ENCODE results near the gene PTCH1.

Gene PTCH1

DNA sequence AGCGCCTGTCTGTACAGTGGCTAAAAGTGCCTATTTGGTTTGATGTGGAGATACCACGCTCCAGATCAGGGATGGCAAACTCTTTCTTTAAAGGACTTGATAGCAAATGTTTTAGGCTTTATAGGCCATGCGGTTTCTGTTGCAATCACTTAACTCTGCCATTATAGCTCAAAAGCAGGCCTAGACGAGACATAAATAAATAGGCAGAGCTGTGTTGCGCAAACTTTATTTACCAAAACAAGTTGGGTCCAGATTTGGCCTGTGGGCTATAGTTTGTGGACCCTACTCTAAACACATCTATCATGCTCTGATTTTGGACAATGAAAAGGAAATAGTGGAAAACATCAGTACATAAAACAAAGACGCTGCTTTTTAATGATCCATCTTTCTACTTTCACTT is 79.2 kb downstream of the PTCH1 start:
- DNase-seq: no peak

DNA sequence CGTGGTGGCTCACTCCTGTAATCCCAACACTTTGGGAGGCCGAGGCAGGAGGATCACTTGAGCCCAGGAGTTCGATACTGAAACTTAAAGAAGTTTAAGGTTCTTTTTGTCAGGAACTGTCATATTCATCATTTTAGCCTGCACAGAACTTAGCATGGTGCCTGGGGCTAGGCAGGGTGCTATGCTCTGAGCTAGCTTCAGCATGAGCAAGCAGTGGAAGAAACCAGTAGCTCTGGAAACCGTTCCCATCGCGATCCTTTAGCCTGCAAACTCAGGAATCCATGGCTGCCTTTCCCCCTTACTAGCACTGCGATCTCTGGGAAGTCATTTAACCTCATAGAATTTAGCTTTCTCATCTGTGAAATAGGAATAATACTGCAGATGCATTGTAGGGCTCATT is 80.4 kb downstream of the PTCH1 start:
- DNase-seq: no peak

DNA sequence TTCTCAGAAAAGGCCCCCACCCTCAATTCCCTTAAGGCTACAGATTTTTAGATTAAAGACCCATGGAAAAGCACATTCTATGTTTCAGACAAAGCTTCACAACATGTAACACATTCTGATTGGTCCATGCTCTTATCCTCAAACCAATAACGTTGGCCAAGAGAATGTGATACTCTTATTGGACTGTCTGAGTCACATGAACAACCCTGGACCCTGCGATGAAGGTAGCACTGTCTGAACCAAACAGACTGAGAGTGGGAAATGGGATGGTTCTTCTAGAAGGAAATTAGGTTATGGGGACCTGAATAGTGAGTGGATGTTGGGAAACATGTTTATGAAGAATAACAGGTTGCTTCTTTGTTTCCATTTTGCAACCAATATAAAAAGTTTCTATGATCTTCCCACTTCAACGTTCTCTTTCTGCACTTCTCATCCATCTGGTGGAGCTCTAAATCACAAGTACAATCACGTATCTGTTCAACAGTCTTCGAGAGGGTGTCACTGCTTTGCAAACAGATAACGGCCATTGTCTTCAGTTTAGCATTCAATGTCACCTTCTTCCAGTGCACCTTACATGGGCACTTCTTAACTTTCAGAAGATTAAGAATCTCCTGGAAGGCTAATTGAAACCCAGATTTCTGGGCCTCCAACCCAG is 81.6 kb downstream of the PTCH1 start:
- DNase-seq: no peak

DNA sequence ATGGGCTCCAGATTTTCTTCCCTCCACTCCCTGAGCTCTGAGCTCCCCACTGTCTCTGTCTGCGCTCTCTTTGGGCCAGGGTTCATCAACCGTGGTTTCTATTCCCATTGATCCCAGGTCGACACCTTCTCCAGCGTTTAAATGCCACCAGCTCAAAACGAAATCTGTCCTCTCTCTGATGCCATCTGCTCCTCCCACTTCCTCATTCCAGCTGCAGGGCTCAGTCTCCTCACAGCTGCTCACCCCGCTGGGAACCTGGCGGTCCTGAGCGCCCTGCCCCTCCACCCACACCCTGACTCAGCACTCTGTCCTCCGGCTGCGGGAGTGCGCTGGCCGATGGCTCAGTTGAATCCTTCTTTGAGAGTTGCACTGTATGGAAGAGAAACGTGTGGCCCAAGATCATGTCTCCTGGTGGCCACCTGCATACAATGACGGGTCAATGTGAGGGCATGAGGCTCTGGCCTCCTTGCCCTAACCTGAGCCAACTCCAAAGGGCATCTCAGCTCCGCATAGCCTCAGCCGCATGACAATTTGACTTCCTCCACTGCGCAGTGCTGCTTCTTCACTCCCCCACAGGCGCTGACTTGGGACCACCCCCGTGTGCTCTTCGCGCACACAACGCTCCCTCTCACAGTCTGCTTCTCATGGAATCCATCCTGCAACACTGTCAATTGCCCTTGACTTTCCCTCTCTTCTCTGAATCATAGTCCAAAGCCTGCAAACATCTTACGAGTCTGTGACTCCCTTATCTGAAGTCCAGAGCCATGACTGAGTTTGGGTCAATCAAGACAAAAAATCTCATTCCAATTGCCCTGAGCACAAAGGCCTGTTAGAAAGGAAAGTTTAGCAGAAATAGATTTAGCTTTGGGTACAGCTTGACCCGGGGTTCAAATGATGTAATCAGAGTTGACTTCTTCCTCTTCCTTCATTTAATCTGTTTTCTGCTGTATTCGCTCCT is 82.4 kb downstream of the PTCH1 start:
- no peak for DNase-seq

DNA sequence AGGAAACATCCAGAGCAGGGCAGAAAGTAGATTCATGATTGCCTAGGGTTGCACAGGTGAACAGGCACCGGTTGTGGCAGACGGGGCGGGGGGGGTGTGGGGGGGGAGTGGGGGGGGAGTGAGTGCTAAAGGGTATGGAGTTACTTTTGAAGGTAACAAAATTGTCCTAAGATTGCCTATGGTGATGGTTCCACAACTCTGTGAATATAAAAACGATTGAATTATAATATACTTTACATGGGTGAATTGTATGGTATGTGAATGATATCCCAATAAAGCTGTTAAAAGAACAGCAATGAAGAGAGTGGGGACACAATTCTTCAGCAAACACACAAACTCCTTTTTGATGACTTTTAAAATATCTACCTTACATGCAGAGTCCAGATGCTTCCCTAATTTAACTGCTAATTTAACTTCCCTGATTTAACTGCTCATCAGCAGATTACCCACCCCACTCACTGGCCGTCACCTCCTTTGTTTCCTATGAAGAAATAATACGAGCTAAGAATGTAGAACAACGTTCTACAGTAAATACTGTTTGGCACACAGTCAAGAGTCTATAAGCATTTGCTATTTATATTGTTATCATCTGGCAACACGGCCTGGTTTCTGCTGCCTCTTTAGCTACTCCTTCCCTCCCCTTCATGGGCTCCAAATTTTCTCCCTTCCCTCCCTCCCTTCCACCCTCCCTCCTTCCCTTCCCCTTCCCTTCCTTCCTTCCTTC is 83.5 kb downstream of the PTCH1 start:
- no peak for DNase-seq

DNA sequence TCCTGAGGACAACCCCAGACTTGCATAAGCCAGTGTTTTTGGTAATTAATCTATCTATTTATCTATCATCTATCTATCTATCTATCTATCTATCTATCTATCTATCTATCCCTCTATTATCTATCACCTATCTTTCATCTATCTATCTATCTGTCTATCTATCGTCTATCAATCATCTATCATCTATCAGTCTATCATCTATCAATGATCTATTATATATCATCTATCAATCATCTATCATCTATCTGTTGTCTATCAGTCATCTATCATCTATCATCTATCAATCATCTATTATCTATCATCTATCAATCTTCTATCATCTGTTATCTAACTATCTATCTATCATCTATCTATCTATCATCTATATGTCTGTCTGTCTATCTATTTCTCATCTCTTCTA is 85.5 kb downstream of the PTCH1 start:
- no peak for DNase-seq

DNA sequence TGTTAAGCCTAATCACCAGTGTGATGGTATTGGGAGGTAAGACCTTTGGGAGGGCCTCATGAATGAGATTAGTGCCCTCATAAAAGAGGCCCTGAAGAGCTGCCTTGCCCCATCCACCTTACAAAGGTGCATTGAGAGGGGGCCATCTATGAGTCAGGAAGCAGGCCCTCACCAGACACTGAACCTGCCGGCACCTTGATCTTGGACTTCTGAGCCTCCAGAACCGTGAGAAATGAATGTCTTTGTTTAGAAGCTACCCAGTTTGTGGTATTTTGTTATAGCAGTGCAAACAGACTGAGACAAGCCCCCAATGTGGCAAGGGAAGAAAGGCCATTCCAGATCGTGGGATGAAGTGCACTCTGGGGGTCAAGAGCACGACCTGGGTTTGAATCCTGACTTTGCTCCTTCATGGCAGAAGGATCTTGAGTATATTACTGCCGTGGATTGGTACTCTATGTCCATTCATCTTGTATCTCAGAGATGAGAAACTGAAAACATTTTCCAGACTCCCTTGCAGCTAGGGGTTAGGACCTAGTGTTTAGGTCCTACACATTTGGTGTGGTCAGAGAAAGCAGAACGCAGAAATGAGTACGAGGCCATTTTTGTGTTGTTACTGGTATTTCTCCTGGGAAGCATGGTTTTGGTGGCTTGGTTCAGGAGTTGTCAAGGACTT is 86.7 kb downstream of the PTCH1 start:
- no peak for DNase-seq

DNA sequence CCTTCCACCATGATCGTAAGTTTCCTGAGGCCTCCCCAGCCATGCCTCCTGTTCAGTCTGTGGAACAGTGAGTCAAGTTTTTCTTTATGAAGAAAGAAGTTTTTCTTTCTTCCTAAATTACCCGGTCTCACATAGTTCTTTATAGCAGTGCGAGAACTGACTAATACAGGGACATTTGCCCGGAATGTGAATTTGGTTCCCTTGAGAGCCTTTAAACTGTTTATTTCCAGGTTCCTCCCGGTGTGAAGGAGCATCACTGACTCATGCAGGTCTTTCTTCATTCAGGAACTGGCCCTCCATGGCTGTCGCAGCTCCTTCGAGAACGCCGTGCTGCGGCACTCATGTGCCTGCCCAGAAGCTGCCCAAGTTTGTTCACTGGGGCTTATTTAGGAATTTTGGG is 87.7 kb downstream of the PTCH1 start:
- no peak for DNase-seq

DNA sequence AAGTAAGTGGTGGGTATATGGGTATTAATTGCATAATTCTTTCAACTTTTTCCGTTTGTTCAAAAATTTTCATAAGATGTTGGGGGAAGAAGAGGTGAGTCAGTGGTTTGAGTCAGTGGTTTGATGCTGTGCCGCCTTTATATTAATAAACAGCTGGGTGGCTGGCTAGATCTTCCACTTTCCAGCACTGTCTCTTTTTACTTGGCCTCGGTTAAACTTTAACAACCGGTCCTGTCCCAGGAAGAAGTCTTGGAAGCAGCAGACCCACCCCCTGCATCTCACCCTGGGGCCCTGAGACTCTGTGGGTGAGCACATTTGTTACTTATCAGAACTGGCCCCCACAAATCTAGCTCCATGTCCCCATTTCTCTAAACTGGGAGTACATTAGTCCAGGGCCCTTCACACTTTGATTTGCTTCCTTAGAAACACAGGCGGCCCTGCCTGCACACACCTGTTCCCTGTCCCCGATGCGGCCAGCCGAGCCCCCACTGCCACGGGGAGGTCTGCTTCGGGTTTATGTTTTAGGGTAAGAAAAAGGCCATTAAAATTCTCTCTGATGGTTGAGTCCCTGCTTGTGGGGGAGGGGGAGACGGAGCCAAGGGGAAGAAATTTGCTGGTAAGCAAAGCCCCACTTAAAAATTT is 90.7 kb downstream of the PTCH1 start:
- DNase-seq: no peak

DNA sequence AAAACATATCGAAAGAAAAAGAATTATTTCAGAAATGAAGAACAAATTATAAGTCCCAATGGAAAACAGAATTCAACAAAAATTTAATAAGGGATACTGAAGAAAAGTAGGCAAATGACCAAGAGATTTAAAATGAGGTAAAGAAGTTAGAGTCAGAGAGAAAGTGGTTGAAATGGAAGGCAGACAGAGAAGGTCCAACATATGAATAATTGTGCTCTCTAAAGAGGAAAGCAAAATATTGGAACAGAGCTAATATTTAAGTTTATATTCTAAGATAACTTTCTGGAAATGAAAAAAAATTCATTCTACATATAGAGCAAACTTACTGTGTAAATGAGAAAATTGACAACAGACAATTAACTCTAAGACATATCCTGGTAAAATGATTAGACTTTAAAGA is 94.1 kb downstream of the PTCH1 start:
- no peak for DNase-seq

DNA sequence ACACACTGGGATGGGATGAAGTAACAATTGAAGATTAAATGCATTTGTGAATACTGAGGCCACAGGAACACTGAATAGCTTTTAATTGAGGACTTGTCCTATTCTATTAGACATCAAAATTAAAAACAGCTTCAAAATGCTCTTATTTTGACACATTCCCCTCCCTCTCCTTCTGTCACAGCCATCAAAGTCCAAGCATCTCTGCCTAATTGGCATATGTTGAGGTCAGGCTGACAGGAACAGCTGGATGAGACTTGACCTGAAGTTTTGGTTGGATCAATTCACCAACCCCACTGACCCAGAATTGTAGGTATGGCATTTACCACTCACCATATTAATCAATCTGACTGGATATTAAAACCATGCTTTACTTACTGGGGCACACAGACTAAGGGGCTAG is 96.3 kb downstream of the PTCH1 start:
- DNase-seq: no peak

DNA sequence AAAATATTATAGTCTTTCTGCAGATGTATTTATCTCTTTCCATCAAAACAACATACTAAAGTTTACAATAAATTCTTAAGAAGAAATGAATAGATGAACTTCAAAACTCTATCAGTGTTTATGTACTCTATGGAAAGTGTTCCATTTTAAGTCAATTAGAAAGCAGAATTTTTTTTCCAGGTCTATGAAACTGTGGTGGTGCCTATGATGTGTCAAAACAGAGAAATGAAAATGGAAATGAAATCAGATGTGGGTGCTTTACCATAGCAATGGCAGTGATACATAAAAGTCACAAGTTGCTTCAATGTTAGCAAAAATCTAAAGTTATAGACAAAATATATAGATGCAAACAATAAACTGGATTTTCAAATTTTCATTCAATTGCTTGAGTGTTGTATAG is 97.3 kb downstream of the PTCH1 start:
- no peak for DNase-seq

DNA sequence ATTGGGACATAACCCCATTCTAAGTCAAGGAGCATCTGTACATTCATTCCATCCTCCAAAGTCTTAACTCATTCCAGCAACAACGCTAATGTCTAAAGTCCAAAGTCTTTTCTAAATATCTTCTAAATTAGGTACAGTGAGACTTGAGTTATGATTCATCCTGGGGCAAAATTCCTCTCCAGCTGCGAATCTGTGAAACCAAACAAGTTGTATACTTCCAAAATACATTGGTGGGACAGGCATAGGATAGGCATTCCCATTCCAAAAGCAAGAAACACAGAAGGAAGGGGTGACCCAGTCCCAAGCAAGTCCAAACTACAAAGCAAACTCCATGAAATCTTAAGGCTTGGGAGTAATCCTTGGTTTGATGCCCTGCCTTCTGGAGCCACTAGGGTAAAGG is 101.6 kb downstream of the PTCH1 start:
- DNase-seq: no peak

DNA sequence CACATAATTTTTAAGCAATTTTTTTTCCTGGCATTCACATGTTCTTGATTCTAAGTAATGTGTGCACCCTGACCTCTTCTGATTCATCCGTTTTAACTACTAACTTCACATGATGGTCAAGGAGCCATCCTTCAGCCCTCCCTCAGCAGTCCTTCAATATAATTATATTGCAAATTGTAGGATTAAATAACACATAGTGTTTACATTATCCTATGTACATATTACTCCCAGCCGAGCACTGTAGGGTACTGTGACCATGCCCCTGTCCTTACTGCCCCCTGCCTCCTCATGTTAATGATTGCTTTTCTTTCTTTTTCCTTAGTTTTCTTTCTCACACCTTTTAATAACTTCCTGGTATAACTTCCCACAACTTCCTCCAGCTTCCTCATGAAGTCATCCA is 103.0 kb downstream of the PTCH1 start:
- DNase-seq: no peak

DNA sequence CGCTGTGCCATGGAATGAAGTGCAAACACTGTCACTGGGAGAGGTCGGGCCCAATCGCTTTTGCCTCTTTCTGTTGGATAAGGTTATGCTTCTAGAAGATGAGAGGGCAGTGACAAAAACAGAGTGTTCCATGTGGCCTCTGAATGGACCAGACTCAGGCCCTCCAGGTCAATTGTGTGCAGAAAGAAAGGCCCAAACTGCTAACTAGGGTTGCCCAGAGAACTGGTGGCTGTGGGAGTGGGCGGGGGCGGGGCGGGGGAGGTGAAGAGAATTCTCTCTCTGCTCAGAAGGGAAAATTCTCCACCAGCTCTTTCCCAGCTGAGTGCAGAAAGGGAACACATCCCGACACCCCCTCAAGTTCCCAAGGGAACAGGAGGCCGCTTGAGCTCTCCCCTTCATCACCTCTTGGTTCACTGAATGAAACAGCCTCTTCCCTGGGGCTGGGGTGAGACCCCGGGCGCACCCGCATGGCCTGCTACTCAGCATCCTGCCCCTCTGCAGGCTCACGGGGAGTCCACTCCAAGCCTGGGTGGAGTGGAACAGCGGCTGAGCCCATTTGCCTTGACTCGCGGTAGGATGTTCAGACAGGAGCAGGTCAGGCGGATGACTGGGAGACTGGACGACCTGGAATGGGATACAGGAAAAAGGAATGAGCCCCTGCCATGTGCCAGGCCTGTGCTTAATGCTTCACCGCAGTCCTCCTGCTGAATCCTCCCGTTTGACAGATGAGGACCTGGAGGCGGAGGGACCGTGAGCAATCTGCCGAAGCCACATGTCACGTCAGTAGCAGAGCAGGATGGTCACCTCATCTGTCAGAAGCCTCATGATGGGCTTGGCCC is 105.5 kb downstream of the PTCH1 start:
- DNase-seq: no peak

DNA sequence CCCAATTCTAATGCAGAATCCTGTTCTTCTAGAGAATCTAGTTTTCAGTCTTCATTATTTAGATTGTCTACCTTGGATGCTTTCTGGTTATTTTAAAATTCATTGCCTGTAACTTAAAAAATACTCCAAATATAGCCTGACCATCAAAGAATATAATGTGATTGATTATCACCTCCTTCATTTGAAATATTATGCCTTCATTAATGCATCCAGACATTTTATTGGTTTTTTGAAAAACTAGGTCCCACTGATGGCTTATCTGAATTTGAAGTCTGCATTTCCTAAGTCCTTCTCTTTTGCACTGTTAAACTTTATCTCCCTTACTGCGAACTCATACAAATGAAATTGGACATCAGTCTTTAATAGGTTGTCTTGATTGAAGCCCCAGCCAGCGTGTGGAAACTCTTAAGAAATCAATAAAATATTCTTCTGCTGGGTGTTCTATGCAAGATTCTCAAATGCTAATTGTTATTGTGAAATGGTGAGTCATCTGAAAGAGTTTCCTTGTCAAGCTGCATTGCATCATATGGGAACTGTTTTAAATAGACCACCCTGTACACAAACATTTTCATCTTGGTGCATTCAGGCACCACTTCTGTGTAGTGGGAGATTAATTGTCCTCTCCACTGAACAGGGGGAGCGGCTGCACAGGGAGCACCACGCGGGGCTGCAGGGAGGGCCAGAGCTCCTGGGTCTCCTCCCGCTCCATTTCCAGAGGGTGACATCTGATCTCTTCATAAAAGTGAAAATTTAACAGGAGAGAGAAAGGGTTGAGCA is 106.9 kb downstream of the PTCH1 start:
- no peak for DNase-seq

DNA sequence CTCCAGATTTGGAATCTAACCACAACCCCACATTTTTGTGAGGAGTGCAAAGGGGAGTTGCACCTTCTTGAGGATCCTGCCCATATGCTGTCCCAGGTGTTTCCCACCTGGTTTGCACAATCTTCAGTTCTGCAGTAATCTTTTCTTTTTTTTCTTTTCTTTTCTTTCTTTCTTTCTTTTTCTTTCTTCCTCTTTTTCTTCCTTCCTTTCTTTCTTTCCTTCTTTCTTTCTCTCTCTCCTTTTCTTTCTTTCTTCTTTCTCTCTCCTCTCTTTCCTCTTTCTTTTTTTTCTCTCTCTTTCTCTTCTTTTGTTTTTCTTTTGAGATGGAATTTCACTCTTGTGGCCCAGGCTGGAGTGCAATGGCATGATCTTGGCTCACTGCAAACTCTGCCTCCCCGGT is 109.2 kb downstream of the PTCH1 start:
- no peak for DNase-seq

DNA sequence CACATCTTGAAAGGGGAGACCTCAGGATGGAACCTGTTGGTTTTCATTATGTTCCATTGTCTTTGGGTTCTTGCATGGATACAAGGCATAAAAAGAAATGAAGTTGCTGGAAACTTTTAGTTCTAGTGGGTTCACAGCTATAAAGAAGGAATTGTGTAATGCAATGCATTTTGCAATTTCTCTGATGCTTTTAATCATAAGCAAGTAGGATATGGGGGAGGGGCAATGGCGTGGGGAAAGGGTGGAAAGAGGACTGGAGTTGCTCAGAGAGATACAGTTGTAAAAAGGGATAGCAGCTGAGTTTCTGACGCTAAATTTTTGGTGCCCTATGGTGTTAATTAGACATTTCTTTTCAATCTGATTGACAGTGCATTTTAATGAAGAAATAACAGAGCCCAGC is 110.7 kb downstream of the PTCH1 start:
- DNase-seq: no peak

DNA sequence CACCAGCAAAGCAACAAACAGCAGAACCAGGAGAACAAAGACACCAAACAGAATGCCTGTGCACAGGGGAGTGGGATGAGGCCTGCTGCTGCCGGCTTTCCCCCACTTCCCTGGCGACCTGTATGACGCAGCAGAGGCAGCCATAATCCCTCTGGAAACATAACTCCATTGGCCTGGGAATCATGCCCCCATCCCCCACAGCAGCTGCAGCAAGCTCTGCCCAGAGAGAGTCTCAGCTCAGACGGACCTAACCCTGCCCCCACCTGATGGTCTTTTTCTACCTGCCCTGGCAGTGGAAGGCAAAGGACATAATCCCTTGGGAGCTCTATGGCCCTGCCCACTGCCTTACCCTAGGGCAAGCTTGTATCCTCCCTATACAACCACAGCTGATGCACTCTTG is 117.5 kb downstream of the PTCH1 start:
- DNase-seq: peak; percentile 34

Measured in right hindlimb (tissue), 1 donor.